HL-60 (cell line): ENCODE data around the gene BIN1.

Experiments used
- CTCF ChIP-seq: IDR thresholded peaks from one replicate; pipeline ENCODE4 v1.5.1; 2011; ENCODE audit warnings: low read length, control low read depth, inconsistent platforms; ENCODE audit not compliant: insufficient read depth
- GABPA ChIP-seq: IDR thresholded peaks from 2 replicates; pipeline ENCODE4 v1.6.1; 2012; ENCODE audit warnings: low read depth
- POLR2AphosphoS5 ChIP-seq: IDR thresholded peaks from 2 replicates; pipeline ENCODE4 v1.6.1; 2012; ENCODE audit warnings: low read depth
- REST ChIP-seq: IDR thresholded peaks from 2 replicates; pipeline ENCODE4 v1.6.1; 2012; ENCODE audit warnings: low read depth; ENCODE audit not compliant: insufficient replicate concordance
- SPI1 ChIP-seq: IDR thresholded peaks from 2 replicates; pipeline ENCODE4 v1.6.1; 2012; ENCODE audit warnings: low read depth, mild to moderate bottlenecking, borderline replicate concordance

- TF ChIP-seq CTCF (no peak), POLR2AphosphoS5 (no peak), REST (no peak), GABPA (no peak), SPI1 (no peak)
These were observed 27.3 kb upstream of the BIN1 start for GRCh38 chr2:127134235-127134634.
